ENCODE data around the gene KIF26B.
"Not testable (repeated sequence)": the region's sequence is repeated elsewhere in the genome, so short reads cannot be mapped to it uniquely, and the experiment has no call there.

KIF26B gene

DNA sequence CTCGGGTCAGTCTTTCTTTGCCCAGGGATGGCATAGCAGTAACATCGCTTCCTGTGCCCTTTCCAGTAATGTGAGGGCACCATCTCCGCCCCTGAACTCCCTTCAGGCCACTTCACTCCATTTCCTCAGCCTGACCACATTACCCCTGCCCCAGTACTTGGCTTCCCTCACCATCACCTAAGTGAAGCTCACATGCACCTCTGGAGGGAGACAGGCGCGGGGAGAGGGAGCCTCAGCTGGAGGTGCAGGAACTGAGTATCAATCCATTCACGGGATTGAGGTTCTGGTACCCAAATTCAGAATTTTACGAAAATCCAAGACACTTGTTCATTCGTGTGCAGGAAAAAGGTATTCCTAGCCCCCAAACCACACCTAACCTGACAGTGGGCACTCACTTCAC lies 540.4 kb downstream of the KIF26B start:
- no peak overlapping the region for H3K4me3 ChIP-seq (ENCODE audit: low read depth, low read length)
- DNase-seq (ENCODE audit: low read depth) = no peak
- TF ChIP-seq, protein P1, sequence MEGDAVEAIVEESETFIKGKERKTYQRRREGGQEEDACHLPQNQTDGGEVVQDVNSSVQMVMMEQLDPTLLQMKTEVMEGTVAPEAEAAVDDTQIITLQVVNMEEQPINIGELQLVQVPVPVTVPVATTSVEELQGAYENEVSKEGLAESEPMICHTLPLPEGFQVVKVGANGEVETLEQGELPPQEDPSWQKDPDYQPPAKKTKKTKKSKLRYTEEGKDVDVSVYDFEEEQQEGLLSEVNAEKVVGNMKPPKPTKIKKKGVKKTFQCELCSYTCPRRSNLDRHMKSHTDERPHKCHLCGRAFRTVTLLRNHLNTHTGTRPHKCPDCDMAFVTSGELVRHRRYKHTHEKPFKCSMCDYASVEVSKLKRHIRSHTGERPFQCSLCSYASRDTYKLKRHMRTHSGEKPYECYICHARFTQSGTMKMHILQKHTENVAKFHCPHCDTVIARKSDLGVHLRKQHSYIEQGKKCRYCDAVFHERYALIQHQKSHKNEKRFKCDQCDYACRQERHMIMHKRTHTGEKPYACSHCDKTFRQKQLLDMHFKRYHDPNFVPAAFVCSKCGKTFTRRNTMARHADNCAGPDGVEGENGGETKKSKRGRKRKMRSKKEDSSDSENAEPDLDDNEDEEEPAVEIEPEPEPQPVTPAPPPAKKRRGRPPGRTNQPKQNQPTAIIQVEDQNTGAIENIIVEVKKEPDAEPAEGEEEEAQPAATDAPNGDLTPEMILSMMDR (IDR thresholded peaks at IDR 0.05; ENCODE audit: low read depth, low read length, missing control alignments) = no peak
- in situ Hi-C loops (cut with HindIII; ENCODE audit: low sequenced_read_pairs) = no loop called here

GRCh38 chr1:245695701-245696100 lies 540.9 kb downstream of the KIF26B start:
- DNase-seq (ENCODE audit: low read depth); in situ Hi-C loops (cut with HindIII; ENCODE audit: low sequenced_read_pairs); H3K4me3 ChIP-seq (ENCODE audit: low read depth, low read length): not testable (repeated sequence)

- no peak overlapping the region for H3K4me3 ChIP-seq (ENCODE audit: low read depth, low read length)
- TF ChIP-seq, protein P1 (IDR thresholded peaks at IDR 0.05; ENCODE audit: low read depth, low read length, missing control alignments) = no peak
- no peak for DNase-seq (ENCODE audit: low read depth)
- in situ Hi-C loops (cut with HindIII; ENCODE audit: low sequenced_read_pairs) = no loop called here
These were observed 543.3 kb downstream of the KIF26B start for GRCh38 chr1:245698116-245698515.

DNA sequence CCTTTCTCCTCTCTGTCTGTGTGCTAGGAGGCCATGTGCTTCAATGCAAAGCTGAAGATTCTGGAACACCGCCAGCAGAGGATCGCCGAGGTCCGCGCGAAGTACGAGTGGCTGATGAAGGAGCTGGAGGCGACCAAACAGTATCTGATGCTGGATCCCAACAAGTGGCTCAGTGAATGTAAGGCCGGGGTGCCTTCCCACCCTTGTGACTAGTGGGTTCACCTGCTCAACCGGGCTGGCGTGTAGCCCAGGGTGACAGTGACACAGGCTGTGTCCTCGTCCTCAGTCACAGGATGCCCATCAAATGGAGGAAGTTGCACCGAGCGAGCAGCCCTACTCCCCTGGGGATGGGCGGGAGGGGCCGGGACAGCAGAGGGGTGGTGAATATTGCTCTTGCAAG lies 544.1 kb downstream of the KIF26B start:
- TF ChIP-seq, protein P1 (IDR thresholded peaks at IDR 0.05; ENCODE audit: low read depth, low read length, missing control alignments) = no peak
- in situ Hi-C loops (cut with HindIII; ENCODE audit: low sequenced_read_pairs) = no loop called here
- DNase-seq (ENCODE audit: low read depth) = no peak
- H3K4me3 ChIP-seq (ENCODE audit: low read depth, low read length) = no peak overlapping the region

- H3K4me3 ChIP-seq (ENCODE audit: low read depth, low read length) = no peak overlapping the region
- TF ChIP-seq, protein P1 (IDR thresholded peaks at IDR 0.05; ENCODE audit: low read depth, low read length, missing control alignments) = no peak
- in situ Hi-C loops (cut with HindIII; ENCODE audit: low sequenced_read_pairs) = no loop called here
- no peak for DNase-seq (ENCODE audit: low read depth)
These were observed 545.8 kb downstream of the KIF26B start for GRCh38 chr1:245700631-245701030.

GRCh38 chr1:245701631-245702030 lies 546.8 kb downstream of the KIF26B start:
- TF ChIP-seq, protein P1 (IDR thresholded peaks at IDR 0.05; ENCODE audit: low read depth, low read length, missing control alignments) = no peak
- in situ Hi-C loops (cut with HindIII; ENCODE audit: low sequenced_read_pairs) = no loop called here
- DNase-seq (ENCODE audit: low read depth) = no peak

DNA sequence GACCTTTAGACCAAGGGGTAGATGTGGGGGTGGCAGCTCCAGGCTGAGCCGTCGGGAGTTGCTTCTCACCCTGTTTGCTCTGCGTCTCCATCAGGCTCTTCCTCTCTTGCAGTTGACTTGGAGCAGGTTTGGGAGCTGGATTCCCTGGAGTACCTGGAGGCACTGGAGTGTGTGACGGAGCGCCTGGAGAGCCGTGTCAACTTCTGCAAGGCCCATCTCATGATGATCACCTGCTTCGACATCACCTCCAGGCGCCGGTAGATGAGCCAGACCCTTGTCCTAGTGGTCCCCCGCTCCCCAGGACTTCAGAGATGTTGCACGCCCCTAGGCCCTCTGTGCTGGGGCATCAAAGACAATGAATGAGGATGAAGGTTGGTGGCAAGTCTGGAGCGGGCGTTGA lies 547.6 kb downstream of the KIF26B start:
- in situ Hi-C loops (cut with HindIII; ENCODE audit: low sequenced_read_pairs) = no loop called here
- no peak overlapping the region for H3K4me3 ChIP-seq (ENCODE audit: low read depth, low read length)
- DNase-seq (ENCODE audit: low read depth) = no peak
- TF ChIP-seq, protein P1 (IDR thresholded peaks at IDR 0.05; ENCODE audit: low read depth, low read length, missing control alignments) = no peak

More at GRCh38 chr1:245701631-245702030, 546.8 kb downstream of the KIF26B start:
- H3K4me3 ChIP-seq (ENCODE audit: low read depth, low read length) = no peak overlapping the region

Data from astrocyte of the cerebellum (primary cell).